H1 (cell line): ENCODE measurements around the gene RAI14. TPM values are rescaled to one million over a fixed set of nuclear protein-coding genes. Genes with fewer than 3 reads are reported as not detected.
A peak's percentile ranks its signal among the peaks of the same experiment; 100 is the strongest.

Experiments
- CBX5 ChIP-seq: fragments of 300-800, 300-1000 bp; sonication (generic); IDR thresholded peaks from 2 replicates; pipeline ENCODE4 v1.7.1; 2016; ENCODE audit warnings: antibody characterized with exemption, low read length, low read depth
- CHD2 ChIP-seq: IDR thresholded peaks from 2 replicates; pipeline ENCODE4 v1.6.1; 2012; ENCODE audit warnings: low read length, improper control_type of control experiment
- POLR2AphosphoS5 ChIP-seq: IDR thresholded peaks from 2 replicates; pipeline ENCODE4 v1.6.1; 2011; ENCODE audit warnings: low read depth, low read length
- RAD21 ChIP-seq, 2 experiments: IDR thresholded peaks in 1 of 2; conservative IDR thresholded peaks in 1 of 2; 2 replicates each; pipeline ENCODE4 v1.6.1; 2011; ENCODE audit warnings: low read depth in 2 of 2, low read length in 2 of 2, improper control_type of control experiment in 1 of 2, inconsistent platforms in 1 of 2, mild to moderate bottlenecking in 1 of 2, moderate library complexity in 1 of 2
- RNF2 ChIP-seq: fragments of 200-900, 300-1000 bp; sonication (generic); IDR thresholded peaks from 2 replicates; pipeline ENCODE4 v1.7.1; 2016; ENCODE audit warnings: borderline replicate concordance, low read depth, mild to moderate bottlenecking, antibody characterized with exemption, low read length; ENCODE audit not compliant: poor library complexity, severe bottlenecking; ENCODE audit errors: missing control alignments
- SRF ChIP-seq: IDR thresholded peaks from 2 replicates; pipeline ENCODE4 v1.6.1; 2011; ENCODE audit warnings: mild to moderate bottlenecking, low read depth, low read length, moderate library complexity
- polyA plus RNA-seq, 7 experiments: library from polyadenylated mRNA; depleted of rRNA in 3 of 7; stranded (reverse) in 5 of 7; unstranded in 2 of 7; fragments of >200 nt in 5 of 7; fragments of 200-250 nt in 2 of 7; gene quantifications; 1 replicate in 5 of 7; 2 replicates in 1 of 7; 4 replicates in 1 of 7; pipeline versions ENCODE4 v1.2.1 to v1.2.3, GENCODE V29; 2011 to 2013; ENCODE audit warnings: missing spikeins in 2 of 7, mixed read lengths in 2 of 7
- total RNA-seq: library from RNA; stranded (reverse); fragmentation: NEBNext Ultra II Directional; extraction: Animal tissue kit (Norgen Biotek cat#: 25700); gene quantifications from 2 replicates; pipeline ENCODE4 v1.2.1, GENCODE V29; 2021
- TF ChIP-seq, protein P1 (sequence below): fragments of 300-600 bp; sonication (generic); IDR thresholded peaks from 2 replicates; pipeline ENCODE4 v1.7.1; 2012; ENCODE audit warnings: low read length, moderate library complexity, mild to moderate bottlenecking, inconsistent platforms; ENCODE audit not compliant: insufficient replicate concordance

Gene RAI14
- total and polyA plus RNA-seq, 2 of the 8 experiments (the other 6 are each of a cell fraction or from before 2014, with no cell fraction given), result 48.4 to 210 TPM

DNA sequence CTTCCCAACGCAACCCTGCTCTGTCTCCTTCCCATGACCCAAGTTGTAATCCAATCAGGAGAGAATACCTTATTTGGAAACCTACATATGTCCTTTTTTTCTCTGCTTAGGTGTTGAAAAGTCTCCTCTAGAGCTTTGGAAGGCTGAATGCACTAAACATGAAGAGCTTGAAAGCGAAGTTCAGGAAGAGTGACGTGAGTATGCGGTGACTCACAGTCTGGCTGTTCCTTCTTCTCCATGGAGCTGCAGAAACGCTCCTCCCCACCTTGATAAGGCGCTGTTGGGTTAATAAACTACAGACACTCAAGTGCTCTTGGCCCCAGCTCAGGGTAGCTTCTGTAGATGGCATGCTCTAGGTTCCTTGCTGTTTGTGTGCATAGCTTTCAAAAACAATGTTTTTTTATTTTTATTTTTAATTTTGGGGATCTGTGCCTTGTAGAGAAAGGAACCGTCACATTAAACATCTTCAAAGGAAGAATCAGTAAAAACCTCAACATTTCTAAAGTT is 30.7 kb downstream of the RAI14 start (continued):
- TF ChIP-seq, protein P1, sequence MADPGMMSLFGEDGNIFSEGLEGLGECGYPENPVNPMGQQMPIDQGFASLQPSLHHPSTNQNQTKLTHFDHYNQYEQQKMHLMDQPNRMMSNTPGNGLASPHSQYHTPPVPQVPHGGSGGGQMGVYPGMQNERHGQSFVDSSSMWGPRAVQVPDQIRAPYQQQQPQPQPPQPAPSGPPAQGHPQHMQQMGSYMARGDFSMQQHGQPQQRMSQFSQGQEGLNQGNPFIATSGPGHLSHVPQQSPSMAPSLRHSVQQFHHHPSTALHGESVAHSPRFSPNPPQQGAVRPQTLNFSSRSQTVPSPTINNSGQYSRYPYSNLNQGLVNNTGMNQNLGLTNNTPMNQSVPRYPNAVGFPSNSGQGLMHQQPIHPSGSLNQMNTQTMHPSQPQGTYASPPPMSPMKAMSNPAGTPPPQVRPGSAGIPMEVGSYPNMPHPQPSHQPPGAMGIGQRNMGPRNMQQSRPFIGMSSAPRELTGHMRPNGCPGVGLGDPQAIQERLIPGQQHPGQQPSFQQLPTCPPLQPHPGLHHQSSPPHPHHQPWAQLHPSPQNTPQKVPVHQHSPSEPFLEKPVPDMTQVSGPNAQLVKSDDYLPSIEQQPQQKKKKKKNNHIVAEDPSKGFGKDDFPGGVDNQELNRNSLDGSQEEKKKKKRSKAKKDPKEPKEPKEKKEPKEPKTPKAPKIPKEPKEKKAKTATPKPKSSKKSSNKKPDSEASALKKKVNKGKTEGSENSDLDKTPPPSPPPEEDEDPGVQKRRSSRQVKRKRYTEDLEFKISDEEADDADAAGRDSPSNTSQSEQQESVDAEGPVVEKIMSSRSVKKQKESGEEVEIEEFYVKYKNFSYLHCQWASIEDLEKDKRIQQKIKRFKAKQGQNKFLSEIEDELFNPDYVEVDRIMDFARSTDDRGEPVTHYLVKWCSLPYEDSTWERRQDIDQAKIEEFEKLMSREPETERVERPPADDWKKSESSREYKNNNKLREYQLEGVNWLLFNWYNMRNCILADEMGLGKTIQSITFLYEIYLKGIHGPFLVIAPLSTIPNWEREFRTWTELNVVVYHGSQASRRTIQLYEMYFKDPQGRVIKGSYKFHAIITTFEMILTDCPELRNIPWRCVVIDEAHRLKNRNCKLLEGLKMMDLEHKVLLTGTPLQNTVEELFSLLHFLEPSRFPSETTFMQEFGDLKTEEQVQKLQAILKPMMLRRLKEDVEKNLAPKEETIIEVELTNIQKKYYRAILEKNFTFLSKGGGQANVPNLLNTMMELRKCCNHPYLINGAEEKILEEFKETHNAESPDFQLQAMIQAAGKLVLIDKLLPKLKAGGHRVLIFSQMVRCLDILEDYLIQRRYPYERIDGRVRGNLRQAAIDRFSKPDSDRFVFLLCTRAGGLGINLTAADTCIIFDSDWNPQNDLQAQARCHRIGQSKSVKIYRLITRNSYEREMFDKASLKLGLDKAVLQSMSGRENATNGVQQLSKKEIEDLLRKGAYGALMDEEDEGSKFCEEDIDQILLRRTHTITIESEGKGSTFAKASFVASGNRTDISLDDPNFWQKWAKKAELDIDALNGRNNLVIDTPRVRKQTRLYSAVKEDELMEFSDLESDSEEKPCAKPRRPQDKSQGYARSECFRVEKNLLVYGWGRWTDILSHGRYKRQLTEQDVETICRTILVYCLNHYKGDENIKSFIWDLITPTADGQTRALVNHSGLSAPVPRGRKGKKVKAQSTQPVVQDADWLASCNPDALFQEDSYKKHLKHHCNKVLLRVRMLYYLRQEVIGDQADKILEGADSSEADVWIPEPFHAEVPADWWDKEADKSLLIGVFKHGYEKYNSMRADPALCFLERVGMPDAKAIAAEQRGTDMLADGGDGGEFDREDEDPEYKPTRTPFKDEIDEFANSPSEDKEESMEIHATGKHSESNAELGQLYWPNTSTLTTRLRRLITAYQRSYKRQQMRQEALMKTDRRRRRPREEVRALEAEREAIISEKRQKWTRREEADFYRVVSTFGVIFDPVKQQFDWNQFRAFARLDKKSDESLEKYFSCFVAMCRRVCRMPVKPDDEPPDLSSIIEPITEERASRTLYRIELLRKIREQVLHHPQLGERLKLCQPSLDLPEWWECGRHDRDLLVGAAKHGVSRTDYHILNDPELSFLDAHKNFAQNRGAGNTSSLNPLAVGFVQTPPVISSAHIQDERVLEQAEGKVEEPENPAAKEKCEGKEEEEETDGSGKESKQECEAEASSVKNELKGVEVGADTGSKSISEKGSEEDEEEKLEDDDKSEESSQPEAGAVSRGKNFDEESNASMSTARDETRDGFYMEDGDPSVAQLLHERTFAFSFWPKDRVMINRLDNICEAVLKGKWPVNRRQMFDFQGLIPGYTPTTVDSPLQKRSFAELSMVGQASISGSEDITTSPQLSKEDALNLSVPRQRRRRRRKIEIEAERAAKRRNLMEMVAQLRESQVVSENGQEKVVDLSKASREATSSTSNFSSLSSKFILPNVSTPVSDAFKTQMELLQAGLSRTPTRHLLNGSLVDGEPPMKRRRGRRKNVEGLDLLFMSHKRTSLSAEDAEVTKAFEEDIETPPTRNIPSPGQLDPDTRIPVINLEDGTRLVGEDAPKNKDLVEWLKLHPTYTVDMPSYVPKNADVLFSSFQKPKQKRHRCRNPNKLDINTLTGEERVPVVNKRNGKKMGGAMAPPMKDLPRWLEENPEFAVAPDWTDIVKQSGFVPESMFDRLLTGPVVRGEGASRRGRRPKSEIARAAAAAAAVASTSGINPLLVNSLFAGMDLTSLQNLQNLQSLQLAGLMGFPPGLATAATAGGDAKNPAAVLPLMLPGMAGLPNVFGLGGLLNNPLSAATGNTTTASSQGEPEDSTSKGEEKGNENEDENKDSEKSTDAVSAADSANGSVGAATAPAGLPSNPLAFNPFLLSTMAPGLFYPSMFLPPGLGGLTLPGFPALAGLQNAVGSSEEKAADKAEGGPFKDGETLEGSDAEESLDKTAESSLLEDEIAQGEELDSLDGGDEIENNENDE, result no peak
- TF ChIP-seq CHD2, result no peak
- TF ChIP-seq SRF, result 0 out of 2 replicates have a peak, but pooled peaks have one; percentile 14
- no peak for TF ChIP-seq RNF2
- no peak for TF ChIP-seq CBX5
- TF ChIP-seq POLR2AphosphoS5, result no peak
- peak in 1 of 2 experiments; percentile 14; a peak in 1 of 4 replicates for TF ChIP-seq RAD21 (IDR thresholded peaks at IDR 0.05 in 1 of 2, conservative IDR thresholded peaks at IDR 0.05 in 1 of 2; ENCODE audit: low read depth in 2 of 2, low read length in 2 of 2)
